ENCODE results near the gene SLC4A1AP. TPM values are rescaled to one million over a fixed set of nuclear protein-coding genes. Genes with fewer than 3 reads are reported as not detected.

The SLC4A1AP gene
- total and polyA plus RNA-seq, 12 donors: 13.0 to 41.1 (median 22.3) TPM

DNA sequence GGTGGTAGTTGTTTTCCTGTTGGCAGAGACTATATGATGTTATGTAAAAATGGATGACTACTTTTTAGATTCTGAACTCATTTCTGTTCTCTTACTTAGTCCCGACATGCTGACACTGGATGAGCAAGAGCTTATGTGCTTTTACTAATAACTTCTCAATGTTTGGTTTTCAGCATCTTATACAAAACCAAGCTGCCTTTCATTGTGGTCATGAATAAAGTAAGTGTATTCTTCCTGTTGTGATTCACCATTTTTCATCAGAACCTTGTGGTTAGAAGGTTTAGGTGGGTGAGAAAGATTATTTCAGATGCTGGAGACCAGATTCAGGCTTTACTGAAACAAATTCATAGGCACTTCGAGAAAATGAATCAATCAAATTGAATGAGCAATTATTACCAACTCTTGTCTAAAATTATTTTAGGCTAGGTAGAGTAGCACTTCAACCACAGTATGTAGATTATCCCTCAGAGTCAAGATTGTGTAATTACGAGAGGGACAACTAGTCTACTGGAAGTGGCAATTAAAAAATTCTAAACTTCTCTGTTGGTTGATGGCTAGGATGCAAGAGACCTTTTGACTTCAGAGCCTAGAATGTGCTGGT is 25.6 kb upstream of the SLC4A1AP start:
- Histone ChIP-seq H3K36me3 (replicated peaks in 1 of 2) (peaks cover 0 to 90% of the 10 kb centered on the region in 2 donors), H3K27me3 (no peaks in the 10 kb centered on the region), H3K4me1 (replicated peaks in 1 of 2) (no peaks in the 10 kb centered on the region), H3K27ac (no peak overlapping the region), H3K9me3 (replicated peaks in 1 of 3) (no peaks in the 10 kb centered on the region), H3K4me3 (no peak overlapping the region)
- 90 to 96% (median 94%) methylated on average over 3 of the region's 3 CpGs for WGBS, 4 donors
- no peak for DNase-seq
- TF ChIP-seq POLR2A (IDR thresholded peaks at IDR 0.05): no peak
- TF ChIP-seq, protein P1, sequence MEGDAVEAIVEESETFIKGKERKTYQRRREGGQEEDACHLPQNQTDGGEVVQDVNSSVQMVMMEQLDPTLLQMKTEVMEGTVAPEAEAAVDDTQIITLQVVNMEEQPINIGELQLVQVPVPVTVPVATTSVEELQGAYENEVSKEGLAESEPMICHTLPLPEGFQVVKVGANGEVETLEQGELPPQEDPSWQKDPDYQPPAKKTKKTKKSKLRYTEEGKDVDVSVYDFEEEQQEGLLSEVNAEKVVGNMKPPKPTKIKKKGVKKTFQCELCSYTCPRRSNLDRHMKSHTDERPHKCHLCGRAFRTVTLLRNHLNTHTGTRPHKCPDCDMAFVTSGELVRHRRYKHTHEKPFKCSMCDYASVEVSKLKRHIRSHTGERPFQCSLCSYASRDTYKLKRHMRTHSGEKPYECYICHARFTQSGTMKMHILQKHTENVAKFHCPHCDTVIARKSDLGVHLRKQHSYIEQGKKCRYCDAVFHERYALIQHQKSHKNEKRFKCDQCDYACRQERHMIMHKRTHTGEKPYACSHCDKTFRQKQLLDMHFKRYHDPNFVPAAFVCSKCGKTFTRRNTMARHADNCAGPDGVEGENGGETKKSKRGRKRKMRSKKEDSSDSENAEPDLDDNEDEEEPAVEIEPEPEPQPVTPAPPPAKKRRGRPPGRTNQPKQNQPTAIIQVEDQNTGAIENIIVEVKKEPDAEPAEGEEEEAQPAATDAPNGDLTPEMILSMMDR (IDR thresholded peaks at IDR 0.05): no peak
- intact Hi-C loops (cut with DNase I): loop anchor here in 1 of 2 donors (10.0 kb wide), 1 partner anchor 153 kb away; the partner anchor contains the start of gene IFT172

DNA sequence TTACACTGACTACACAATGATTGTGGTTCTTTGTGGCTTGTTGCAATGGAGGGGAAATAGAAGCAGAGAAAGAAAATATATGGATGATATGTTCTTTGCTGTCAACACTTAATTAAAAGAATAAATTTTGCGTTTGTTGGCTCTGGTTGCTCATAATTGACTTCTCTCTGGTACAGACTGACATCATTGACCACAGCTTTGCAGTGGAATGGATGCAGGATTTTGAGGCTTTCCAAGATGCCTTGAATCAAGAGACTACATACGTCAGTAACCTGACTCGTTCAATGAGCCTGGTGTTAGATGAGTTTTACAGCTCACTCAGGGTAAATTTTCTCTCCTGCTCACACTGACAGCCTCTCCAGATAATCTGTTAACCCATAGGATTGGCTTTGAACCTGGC is 25.0 kb upstream of the SLC4A1AP start:
- Histone ChIP-seq H3K27me3 (no peaks in the 10 kb centered on the region), H3K36me3 (replicated peaks in 1 of 2) (peaks cover 0 to 84% of the 10 kb centered on the region in 2 donors), H3K4me3 (no peak overlapping the region), H3K9me3 (replicated peaks in 1 of 3) (no peaks in the 10 kb centered on the region), H3K27ac (no peak overlapping the region), H3K4me1 (replicated peaks in 1 of 2) (no peaks in the 10 kb centered on the region)
- DNase-seq: no peak
- TF ChIP-seq, protein P1 (IDR thresholded peaks at IDR 0.05): no peak
- TF ChIP-seq POLR2A (IDR thresholded peaks at IDR 0.05): no peak
- intact Hi-C loops (cut with DNase I): loop anchor here in 1 of 2 donors (10.0 kb wide), 1 partner anchor 154 kb away; the partner anchor contains the start of gene IFT172
- WGBS, 4 donors: 57 to 85% (median 60%) methylated on average over 3 of the region's 3 CpGs

DNA sequence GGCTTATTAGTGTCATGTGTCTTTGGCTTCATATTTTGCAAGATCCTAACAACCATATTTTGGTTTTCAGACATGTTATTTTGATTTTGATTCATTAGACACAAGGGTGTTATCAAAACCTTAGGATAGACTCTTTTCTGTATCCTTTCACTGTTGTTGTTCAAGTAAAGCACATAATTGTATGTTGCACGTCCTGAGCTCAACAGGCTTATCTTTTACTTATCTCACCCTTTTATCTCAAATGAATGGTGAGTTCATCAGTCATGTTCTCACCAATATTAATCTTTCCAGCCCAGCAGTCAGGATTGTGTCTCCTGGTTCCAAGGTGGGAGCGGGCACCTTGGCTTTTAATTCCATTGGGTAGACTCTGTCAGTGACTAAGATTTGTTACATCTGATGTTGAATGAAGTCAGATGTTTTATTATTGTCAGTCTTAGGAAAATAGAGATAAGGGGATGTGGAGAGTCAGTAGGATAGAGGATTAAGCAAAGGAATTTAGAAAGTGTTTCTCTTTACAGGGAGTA is 22.9 kb upstream of the SLC4A1AP start:
- TF ChIP-seq POLR2A (IDR thresholded peaks at IDR 0.05): no peak
- TF ChIP-seq, protein P1 (IDR thresholded peaks at IDR 0.05): no peak
- Histone ChIP-seq H3K27ac (no peak overlapping the region), H3K9me3 (replicated peaks in 1 of 3) (no peaks in the 10 kb centered on the region), H3K4me3 (no peak overlapping the region), H3K4me1 (replicated peaks in 1 of 2) (no peaks in the 10 kb centered on the region), H3K27me3 (no peaks in the 10 kb centered on the region), H3K36me3 (replicated peaks in 1 of 2) (peaks cover 0 to 75% of the 10 kb centered on the region in 2 donors)
- WGBS, 4 donors: 59 to 72% (median 68%) methylated on average over 2 of the region's 2 CpGs
- intact Hi-C loops (cut with DNase I): no loop called here
- no peak for DNase-seq

DNA sequence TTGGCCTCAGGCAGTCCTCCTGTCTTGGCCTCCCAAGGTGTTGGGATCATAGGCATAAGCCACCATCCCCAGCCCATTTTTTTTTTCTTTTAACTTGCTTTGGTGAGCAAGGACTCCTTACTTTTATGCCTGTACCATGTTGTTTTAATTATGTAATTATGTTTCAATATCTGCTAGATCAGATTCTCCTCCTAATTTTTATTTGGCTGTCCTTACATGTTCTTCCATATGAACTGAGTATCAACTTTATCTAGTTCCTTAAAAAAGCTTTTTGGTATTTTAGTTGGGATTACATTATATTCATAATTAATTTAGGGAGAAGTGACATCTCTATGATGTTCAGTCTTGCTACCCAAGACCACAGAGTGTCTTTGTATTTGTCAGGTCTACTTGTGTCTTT is 18.5 kb upstream of the SLC4A1AP start:
- TF ChIP-seq, protein P1 (IDR thresholded peaks at IDR 0.05): no peak
- TF ChIP-seq POLR2A (IDR thresholded peaks at IDR 0.05): no peak
- Histone ChIP-seq H3K27ac (no peak overlapping the region), H3K4me3 (no peak overlapping the region), H3K4me1 (replicated peaks in 1 of 2) (no peaks in the 10 kb centered on the region), H3K27me3 (no peaks in the 10 kb centered on the region), H3K36me3 (replicated peaks in 1 of 2) (peaks cover 0 to 72% of the 10 kb centered on the region in 2 donors), H3K9me3 (replicated peaks in 1 of 3) (no peaks in the 10 kb centered on the region)
- intact Hi-C loops (cut with DNase I): no loop called here
- no peak for DNase-seq

Data from adrenal gland (tissue), 12 donors.